Activated CD4-positive, alpha-beta memory T cell treated with anti-CD3 and anti-CD28 coated beads for 36 hours (primary cell): Measurements from ENCODE around the gene CCNI2. TPM values are rescaled to one million over a fixed set of nuclear protein-coding genes. Genes with fewer than 3 reads are reported as not detected.

Experiments used
- total RNA-seq, 2 experiments: library from RNA; stranded (reverse); gene quantifications; one replicate each; pipeline ENCODE4 v1.2.3, GENCODE V29; 2021

The CCNI2 gene
- total RNA-seq, 2 experiments from 2014 or later, result 2.7 to 4.2 TPM

Other genes starting within 250 kb of the CCNI2 start
- 1 to 10 TPM; 4.1 to 5.0 TPM for gene IL5, start 203.9 kb upstream of the CCNI2 start, total RNA-seq
- gene RAD50, start 190.4 kb upstream of the CCNI2 start, total RNA-seq, result 10 to 100 TPM; 44.6 to 47.6 TPM
- gene IL13, start 89.3 kb upstream of the CCNI2 start, total RNA-seq, result 10 to 100 TPM; 13.0 to 14.9 TPM
- 1 to 10 TPM; 6.4 to 6.8 TPM for gene IL4, start 73.4 kb upstream of the CCNI2 start, total RNA-seq
- gene KIF3A, start 9.9 kb upstream of the CCNI2 start, total RNA-seq, result 10 to 100 TPM; 12.1 to 16.1 TPM
- gene SEPTIN8, start 29.8 kb downstream of the CCNI2 start, total RNA-seq, result 10 to 100 TPM; 31.1 to 32.8 TPM
- gene SOWAHA, start 65.9 kb downstream of the CCNI2 start, total RNA-seq, result not detected
- gene SHROOM1, start 83.2 kb downstream of the CCNI2 start, total RNA-seq, result 1 to 10 TPM; 1.2 to 1.6 TPM
- under 1 TPM; 0.43 to 0.73 TPM for gene GDF9, start 119.0 kb downstream of the CCNI2 start, total RNA-seq
- 100 to 1,000 TPM; 540 to 565 TPM for gene UQCRQ, start 119.2 kb downstream of the CCNI2 start, total RNA-seq
- gene LEAP2, start 126.2 kb downstream of the CCNI2 start, total RNA-seq, result 1 to 10 TPM; 1.7 to 3.2 TPM
- gene AFF4, start 216.2 kb downstream of the CCNI2 start, total RNA-seq, result 10 to 100 TPM; 21.9 to 22.1 TPM